IMR-90 (cell line): ENCODE measurements around the gene CUTC. TPM values are rescaled to one million over a fixed set of nuclear protein-coding genes. Genes with fewer than 3 reads are reported as not detected.

Source experiments
- ATAC-seq: fragments of 200-7000 bp; cut with Tn5 transposase; 2 replicates; pipeline ENCODE4 v1.9.1; 2020; ENCODE audit warnings: low read depth, mild to moderate bottlenecking, moderate library complexity
- BruUV-seq: library from RNA; stranded (reverse); fragments of 400-500 nt; replicated peaks from 2 replicates; lab custom pipeline; 2021; lab: Mats Ljungman, UMichigan
- CTCF ChIA-PET: fragments of 300-600 bp; formaldehyde crosslinking; extraction: SDS; loops from one replicate; lab custom pipeline; 2021; ENCODE audit warnings: antibody characterized with exemption; lab: Yijun Ruan, JAX
- POLR2A ChIA-PET: fragments of 300-600 bp; sonication (Branson Sonifier 250); formaldehyde crosslinking; loops from one replicate; lab custom pipeline; 2022; ENCODE audit warnings: antibody characterized with exemption; ENCODE audit not compliant: unreplicated experiment; lab: Charles Lee
- DNase-seq: peaks from one replicate; pipeline ENCODE4 v3.0.0; 2013
- H2AFZ ChIP-seq: replicated peaks from 2 replicates; pipeline ENCODE3; 2013; ENCODE audit warnings: low read length, mild to moderate bottlenecking; ENCODE audit not compliant: poor library complexity
- H2AK5ac ChIP-seq: 2 replicates; pipeline ENCODE4 v1.6.1; 2013; ENCODE audit warnings: low read depth, low read length, inconsistent platforms
- H2AK9ac ChIP-seq: replicated peaks from 2 replicates; pipeline ENCODE3; 2013; ENCODE audit warnings: mild to moderate bottlenecking, low read depth, low read length, moderate library complexity; ENCODE audit not compliant: poor library complexity
- H2BK120ac ChIP-seq: 2 replicates; pipeline ENCODE4 v1.6.1; 2013; ENCODE audit warnings: low read depth, low read length, inconsistent platforms
- H2BK15ac ChIP-seq: 3 replicates; pipeline ENCODE4 v1.6.1; 2013; ENCODE audit warnings: low read depth, low read length, inconsistent platforms
- H2BK20ac ChIP-seq: 2 replicates; pipeline ENCODE4 v1.6.1; 2013; ENCODE audit warnings: low read depth, mild to moderate bottlenecking, inconsistent platforms, low read length, moderate library complexity
- H2BK5ac ChIP-seq: 2 replicates; pipeline ENCODE4 v1.6.1; 2013; ENCODE audit warnings: mild to moderate bottlenecking, low read depth, low read length, inconsistent platforms; ENCODE audit not compliant: poor library complexity, severe bottlenecking
- H3K14ac ChIP-seq: replicated peaks from 2 replicates; pipeline ENCODE4 v1.6.1; 2013; ENCODE audit warnings: low read depth, low read length, inconsistent platforms
- H3K18ac ChIP-seq: 2 replicates; pipeline ENCODE4 v1.6.1; 2013; ENCODE audit warnings: low read depth, low read length, control low read depth
- H3K23ac ChIP-seq: 2 replicates; pipeline ENCODE4 v1.6.1; 2013; ENCODE audit warnings: low read depth, low read length, inconsistent platforms
- H3K27ac ChIP-seq: 2 replicates; pipeline ENCODE4 v1.5.1; 2013; ENCODE audit warnings: mild to moderate bottlenecking, control low read depth, low read length; ENCODE audit not compliant: insufficient read depth
- H3K27me3 ChIP-seq: 2 replicates; pipeline ENCODE4 v1.6.1; 2013; ENCODE audit warnings: low read length; ENCODE audit not compliant: control insufficient read depth, insufficient read depth
- H3K36me3 ChIP-seq: 2 replicates; pipeline ENCODE4 v1.6.1; 2013; ENCODE audit warnings: low read length, mixed read lengths; ENCODE audit not compliant: control insufficient read depth, insufficient read depth
- H3K4ac ChIP-seq: 2 replicates; pipeline ENCODE4 v1.6.1; 2013; ENCODE audit warnings: low read depth, low read length, inconsistent platforms
- H3K4me1 ChIP-seq: 2 replicates; pipeline ENCODE4 v1.6.1; 2013; ENCODE audit warnings: low read length, mixed read lengths; ENCODE audit not compliant: control insufficient read depth, insufficient read depth
- H3K4me2 ChIP-seq: 2 replicates; pipeline ENCODE4 v1.6.1; 2013; ENCODE audit warnings: low read depth, mild to moderate bottlenecking, control low read depth, low read length, moderate library complexity
- H3K4me3 ChIP-seq: 2 replicates; pipeline ENCODE4 v1.5.1; 2013; ENCODE audit warnings: low read depth, mild to moderate bottlenecking, control low read depth, low read length, moderate library complexity; ENCODE audit not compliant: insufficient read depth
- H3K56ac ChIP-seq: 2 replicates; pipeline ENCODE4 v1.6.1; 2013; ENCODE audit warnings: low read length, inconsistent platforms; ENCODE audit not compliant: insufficient read depth; ENCODE audit errors: extremely low read depth
- H3K79me1 ChIP-seq, 2 experiments: 2 replicates each; pipeline ENCODE4 v1.6.1; 2013; ENCODE audit warnings: low read length in 2 of 2, inconsistent platforms in 1 of 2, low read depth in 1 of 2
- H3K9ac ChIP-seq: 2 replicates; pipeline ENCODE4 v1.6.1; 2013; ENCODE audit warnings: low read depth, low read length, control low read depth
- H3K9me1 ChIP-seq: 2 replicates; pipeline ENCODE4 v1.6.1; 2013; ENCODE audit warnings: low read length, inconsistent platforms; ENCODE audit not compliant: insufficient read depth
- H3K9me3 ChIP-seq: 2 replicates; pipeline ENCODE4 v1.6.1; 2013; ENCODE audit warnings: low read length; ENCODE audit not compliant: control insufficient read depth, insufficient read depth
- H4K20me1 ChIP-seq: 2 replicates; pipeline ENCODE4 v1.6.1; 2013; ENCODE audit warnings: low read length, inconsistent platforms; ENCODE audit not compliant: insufficient read depth
- H4K5ac ChIP-seq: 2 replicates; pipeline ENCODE4 v1.6.1; 2013; ENCODE audit warnings: mild to moderate bottlenecking, low read depth, low read length, control low read depth
- H4K8ac ChIP-seq, 2 experiments: 2 replicates each; pipeline ENCODE4 v1.6.1; 2013; ENCODE audit warnings: low read depth in 2 of 2, low read length in 2 of 2, control low read depth in 1 of 2, inconsistent platforms in 1 of 2
- H4K91ac ChIP-seq: 2 replicates; pipeline ENCODE4 v1.6.1; 2013; ENCODE audit warnings: low read depth, low read length, inconsistent platforms; ENCODE audit not compliant: insufficient read depth
- MAFK ChIP-seq: IDR thresholded peaks from 2 replicates; pipeline ENCODE4 v1.6.1; 2012; ENCODE audit warnings: low read depth, low read length, improper control_type of control experiment
- MAZ ChIP-seq: IDR thresholded peaks from 2 replicates; pipeline ENCODE4 v1.6.1; 2012; ENCODE audit warnings: low read depth, mild to moderate bottlenecking, low read length, improper control_type of control experiment, moderate library complexity, borderline replicate concordance
- RFX5 ChIP-seq: IDR thresholded peaks from 2 replicates; pipeline ENCODE4 v1.8.0; 2012; ENCODE audit warnings: low read depth, mild to moderate bottlenecking, low read length, moderate library complexity
- dilution Hi-C: fragments of 300-500 bp; cut with HindIII; formaldehyde crosslinking; loops from one replicate; pipeline ENCODE4 v1.14.3; 2018; ENCODE audit warnings: low sequenced_read_pairs; ENCODE audit not compliant: unreplicated experiment
- in situ Hi-C: fragments of 300-500 bp; cut with MboI; formaldehyde crosslinking; loops from 3 replicates; pipeline ENCODE4 v1.14.3; 2019; ENCODE audit warnings: low sequenced_read_pairs, inconsistent platforms, mixed read lengths
- intact Hi-C: fragments of 100-400 bp; cut with micrococcal nuclease; formaldehyde crosslinking; loops from 2 replicates; pipeline ENCODE4 v1.10.0; 2022
- polyA plus RNA-seq, 3 experiments: library from polyadenylated mRNA; depleted of rRNA; stranded (reverse); fragments of >200 nt; gene quantifications; 2 replicates each; pipeline ENCODE4 v1.2.3, GENCODE V29; 2012; ENCODE audit warnings: low replicate concordance in 1 of 3
- total RNA-seq: library from RNA; depleted of rRNA; stranded (reverse); fragments of >200 nt; gene quantifications from 2 replicates; pipeline ENCODE4 v1.2.3, GENCODE V29; 2012
- TF ChIP-seq, protein P1 (sequence below): fragments of 150-350 bp; IDR thresholded peaks from 2 replicates; pipeline ENCODE4 v1.6.1; 2017; ENCODE audit warnings: mild to moderate bottlenecking, antibody characterized with exemption, low read length, low read depth
- TF ChIP-seq, protein P2 (sequence below): fragments of 150-350 bp; IDR thresholded peaks from 2 replicates; pipeline ENCODE4 v1.6.1; 2016; ENCODE audit warnings: low read depth, mild to moderate bottlenecking, low read length, moderate library complexity, borderline replicate concordance

Gene CUTC
- total and polyA plus RNA-seq, 2 of the 4 experiments (the other 2 are of a cell fraction): 7.0 to 10.2 TPM

DNA sequence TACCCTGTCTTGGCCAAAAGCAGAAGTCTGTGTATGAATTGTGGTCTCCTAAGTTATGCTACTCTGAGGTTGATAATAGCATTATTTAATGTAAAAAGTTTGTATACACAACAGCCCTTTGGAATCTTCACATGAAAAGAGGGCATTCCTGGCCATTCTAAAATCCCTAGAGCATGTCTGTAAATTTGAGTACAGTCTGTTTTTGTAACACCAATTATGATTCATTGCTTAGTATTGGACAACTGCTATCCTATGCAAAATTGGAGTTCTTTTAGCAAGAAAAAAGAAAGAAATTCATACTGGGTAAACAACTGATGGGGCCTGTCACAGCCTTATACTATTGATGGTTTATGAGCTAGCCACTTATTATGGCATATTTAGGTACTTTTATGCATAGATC is 10.2 kb downstream of the CUTC start:
- CTCF ChIA-PET: interaction anchor here (0.7 kb wide), 1 partner anchor 150 kb away, joined by 3 read pairs; no protein-coding TSS in a partner anchor
- no peak overlapping the region for H4K5ac ChIP-seq
- BruUV-seq: no TSS peak
- H3K18ac ChIP-seq: no peak overlapping the region
- H3K56ac ChIP-seq: no peak overlapping the region
- no peaks in the 10 kb centered on the region for H4K20me1 ChIP-seq
- H4K91ac ChIP-seq: no peak overlapping the region
- no peak overlapping the region for H4K8ac ChIP-seq
- H2BK5ac ChIP-seq: peak overlapping the region; percentile 52
- peaks cover 32% of the 10 kb centered on the region for H3K36me3 ChIP-seq
- no peak overlapping the region for H2BK20ac ChIP-seq
- DNase-seq (peak; percentile 43), ATAC-seq (peak; percentile 87)
- H3K4me2 ChIP-seq: peak overlapping the region; percentile 53; the same call in 1 of the 2 replicates
- TF ChIP-seq MAZ (no peak), MAFK (no peak), RFX5 (no peak)
- TF ChIP-seq, protein P1, sequence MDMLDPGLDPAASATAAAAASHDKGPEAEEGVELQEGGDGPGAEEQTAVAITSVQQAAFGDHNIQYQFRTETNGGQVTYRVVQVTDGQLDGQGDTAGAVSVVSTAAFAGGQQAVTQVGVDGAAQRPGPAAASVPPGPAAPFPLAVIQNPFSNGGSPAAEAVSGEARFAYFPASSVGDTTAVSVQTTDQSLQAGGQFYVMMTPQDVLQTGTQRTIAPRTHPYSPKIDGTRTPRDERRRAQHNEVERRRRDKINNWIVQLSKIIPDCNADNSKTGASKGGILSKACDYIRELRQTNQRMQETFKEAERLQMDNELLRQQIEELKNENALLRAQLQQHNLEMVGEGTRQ: no peak
- TF ChIP-seq, protein P2, sequence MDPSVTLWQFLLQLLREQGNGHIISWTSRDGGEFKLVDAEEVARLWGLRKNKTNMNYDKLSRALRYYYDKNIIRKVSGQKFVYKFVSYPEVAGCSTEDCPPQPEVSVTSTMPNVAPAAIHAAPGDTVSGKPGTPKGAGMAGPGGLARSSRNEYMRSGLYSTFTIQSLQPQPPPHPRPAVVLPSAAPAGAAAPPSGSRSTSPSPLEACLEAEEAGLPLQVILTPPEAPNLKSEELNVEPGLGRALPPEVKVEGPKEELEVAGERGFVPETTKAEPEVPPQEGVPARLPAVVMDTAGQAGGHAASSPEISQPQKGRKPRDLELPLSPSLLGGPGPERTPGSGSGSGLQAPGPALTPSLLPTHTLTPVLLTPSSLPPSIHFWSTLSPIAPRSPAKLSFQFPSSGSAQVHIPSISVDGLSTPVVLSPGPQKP: no peak
- no peak overlapping the region for H3K14ac ChIP-seq
- dilution Hi-C loops (no loop called here), intact Hi-C loops (no loop called here), in situ Hi-C loops (loop anchor here (5.0 kb wide), 1 partner anchor 90 kb away; no protein-coding TSS in a partner anchor)
- no peak overlapping the region for H3K27ac ChIP-seq
- no peak overlapping the region for H3K4me3 ChIP-seq
- H3K4me1 ChIP-seq: peaks cover 8% of the 10 kb centered on the region
- H3K79me1 ChIP-seq: peaks cover 8 to 17% of the 10 kb centered on the region in 2 experiments
- no peak overlapping the region for H3K9ac ChIP-seq
- no peak overlapping the region for H2BK120ac ChIP-seq
- H2AK5ac ChIP-seq: no peak overlapping the region
- H2AFZ ChIP-seq: no peak overlapping the region
- no peak overlapping the region for H3K4ac ChIP-seq
- no peak overlapping the region for H3K23ac ChIP-seq
- peaks cover 6% of the 10 kb centered on the region for H3K9me3 ChIP-seq
- POLR2A ChIA-PET: interaction anchor here (0.7 kb wide), 1 partner anchor 26 kb away, joined by 12 read pairs; no protein-coding TSS in a partner anchor
- no peaks in the 10 kb centered on the region for H3K27me3 ChIP-seq
- H3K9me1 ChIP-seq: 0 out of 2 replicates have a peak, but pooled peaks cover 5% of the 10 kb centered on the region
- H2AK9ac ChIP-seq: no peak overlapping the region
- no peak overlapping the region for H2BK15ac ChIP-seq
